SK-N-SH (cell line): ENCODE data around the gene PLAAT4.

Source experiments
- GATA2 ChIP-seq: sonication (generic); formaldehyde crosslinking; IDR thresholded peaks from 2 replicates; pipeline ENCODE4 v1.5.0; 2020; ENCODE audit warnings: mild to moderate bottlenecking, missing genetic modification reagents
- JUND ChIP-seq: IDR thresholded peaks from 2 replicates; pipeline ENCODE4 v1.4.0; 2012
- POLR2AphosphoS5 ChIP-seq: IDR thresholded peaks from 2 replicates; pipeline ENCODE4 v1.6.1; 2012; ENCODE audit warnings: low read depth, low read length
- TF ChIP-seq, protein P1 (sequence below): IDR thresholded peaks from 2 replicates; pipeline ENCODE4; 2012
- TF ChIP-seq, protein P2 (sequence below): fragments of 200-600 bp; sonication (generic); IDR thresholded peaks from 2 replicates; pipeline ENCODE4 v1.6.1; 2017; ENCODE audit warnings: antibody characterized with exemption, mild to moderate bottlenecking, moderate library complexity

- TF ChIP-seq, protein P1, sequence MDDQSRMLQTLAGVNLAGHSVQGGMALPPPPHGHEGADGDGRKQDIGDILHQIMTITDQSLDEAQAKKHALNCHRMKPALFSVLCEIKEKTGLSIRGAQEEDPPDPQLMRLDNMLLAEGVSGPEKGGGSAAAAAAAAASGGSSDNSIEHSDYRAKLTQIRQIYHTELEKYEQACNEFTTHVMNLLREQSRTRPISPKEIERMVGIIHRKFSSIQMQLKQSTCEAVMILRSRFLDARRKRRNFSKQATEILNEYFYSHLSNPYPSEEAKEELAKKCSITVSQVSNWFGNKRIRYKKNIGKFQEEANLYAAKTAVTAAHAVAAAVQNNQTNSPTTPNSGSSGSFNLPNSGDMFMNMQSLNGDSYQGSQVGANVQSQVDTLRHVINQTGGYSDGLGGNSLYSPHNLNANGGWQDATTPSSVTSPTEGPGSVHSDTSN = no peak
- TF ChIP-seq, protein P2, sequence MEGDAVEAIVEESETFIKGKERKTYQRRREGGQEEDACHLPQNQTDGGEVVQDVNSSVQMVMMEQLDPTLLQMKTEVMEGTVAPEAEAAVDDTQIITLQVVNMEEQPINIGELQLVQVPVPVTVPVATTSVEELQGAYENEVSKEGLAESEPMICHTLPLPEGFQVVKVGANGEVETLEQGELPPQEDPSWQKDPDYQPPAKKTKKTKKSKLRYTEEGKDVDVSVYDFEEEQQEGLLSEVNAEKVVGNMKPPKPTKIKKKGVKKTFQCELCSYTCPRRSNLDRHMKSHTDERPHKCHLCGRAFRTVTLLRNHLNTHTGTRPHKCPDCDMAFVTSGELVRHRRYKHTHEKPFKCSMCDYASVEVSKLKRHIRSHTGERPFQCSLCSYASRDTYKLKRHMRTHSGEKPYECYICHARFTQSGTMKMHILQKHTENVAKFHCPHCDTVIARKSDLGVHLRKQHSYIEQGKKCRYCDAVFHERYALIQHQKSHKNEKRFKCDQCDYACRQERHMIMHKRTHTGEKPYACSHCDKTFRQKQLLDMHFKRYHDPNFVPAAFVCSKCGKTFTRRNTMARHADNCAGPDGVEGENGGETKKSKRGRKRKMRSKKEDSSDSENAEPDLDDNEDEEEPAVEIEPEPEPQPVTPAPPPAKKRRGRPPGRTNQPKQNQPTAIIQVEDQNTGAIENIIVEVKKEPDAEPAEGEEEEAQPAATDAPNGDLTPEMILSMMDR = no peak
- no peak for TF ChIP-seq GATA2
- no peak for TF ChIP-seq JUND
- no peak for TF ChIP-seq POLR2AphosphoS5
These were observed 50.0 kb downstream of the PLAAT4 start for GRCh38 chr11:63586451-63587166.
